Caco-2 (cell line): ENCODE measurements around the gene SPRTN. TPM values are rescaled to one million over a fixed set of nuclear protein-coding genes. Genes with fewer than 3 reads are reported as not detected.
"Not testable (repeated sequence)": the region's sequence is repeated elsewhere in the genome, so short reads cannot be mapped to it uniquely, and the experiment has no call there.

Experiments used
- BruUV-seq: library from RNA; stranded (reverse); fragments of 400-500 nt; replicated peaks from 2 replicates; lab custom pipeline; 2021; lab: Mats Ljungman, UMichigan
- CTCF ChIA-PET: fragments of 300-600 bp; sonication (Branson Sonifier 250); formaldehyde crosslinking; loops from one replicate; lab custom pipeline; 2022; ENCODE audit warnings: antibody characterized with exemption; lab: Charles Lee
- POLR2A ChIA-PET: fragments of 300-600 bp; sonication (Branson Sonifier 250); formaldehyde crosslinking; loops from one replicate; lab custom pipeline; 2022; ENCODE audit warnings: antibody characterized with exemption; lab: Charles Lee
- DNase-seq, 2 experiments: peaks; one replicate each; pipeline versions ENCODE4 v3.0.0 to v3.0.0-alpha.2; 2020 to 2022
- H3K27me3 ChIP-seq: replicated peaks from 2 replicates; pipeline ENCODE4 v1.6.0; 2011; ENCODE audit warnings: low read length; ENCODE audit not compliant: control insufficient read depth, insufficient read depth
- H3K36me3 ChIP-seq: 2 replicates; pipeline ENCODE4 v1.5.1; 2011; ENCODE audit warnings: low read length; ENCODE audit not compliant: control insufficient read depth, insufficient read depth
- H3K4me1 ChIP-seq: fragments of 250-450 bp; sonication (Bioruptor Pico); 2 replicates; pipeline ENCODE4 v1.5.1; 2020; ENCODE audit warnings: mild to moderate bottlenecking
- H3K4me3 ChIP-seq: 2 replicates; pipeline ENCODE4 v1.5.1; 2011; ENCODE audit warnings: low read depth, mild to moderate bottlenecking, control low read depth, low read length
- H3K9me3 ChIP-seq: fragments of 250-450 bp; sonication (Bioruptor Pico); 2 replicates; pipeline ENCODE4 v1.5.1; 2020; ENCODE audit warnings: mild to moderate bottlenecking, moderate library complexity
- H3K27ac Mint-ChIP-seq: one replicate; pipeline ENCODE4 v1.8.0; 2022; ENCODE audit warnings: mixed read lengths; ENCODE audit not compliant: unreplicated experiment
- H3K27me3 Mint-ChIP-seq: one replicate; pipeline ENCODE4 v1.8.0; 2022; ENCODE audit warnings: mixed read lengths; ENCODE audit not compliant: insufficient read depth, unreplicated experiment
- H3K36me3 Mint-ChIP-seq: one replicate; pipeline ENCODE4 v1.8.0; 2022; ENCODE audit warnings: mild to moderate bottlenecking, mixed read lengths; ENCODE audit not compliant: insufficient read depth, unreplicated experiment
- H3K4me1 Mint-ChIP-seq: one replicate; pipeline ENCODE4 v1.8.0; 2022; ENCODE audit warnings: low read depth, mixed read lengths; ENCODE audit not compliant: unreplicated experiment
- H3K4me3 Mint-ChIP-seq: one replicate; pipeline ENCODE4 v1.8.0; 2022; ENCODE audit warnings: mild to moderate bottlenecking, moderate library complexity, mixed read lengths; ENCODE audit not compliant: unreplicated experiment
- H3K9me3 Mint-ChIP-seq: one replicate; pipeline ENCODE4 v1.8.0; 2022; ENCODE audit warnings: mixed read lengths; ENCODE audit not compliant: unreplicated experiment
- intact Hi-C: fragments of 100-400 bp; cut with micrococcal nuclease; formaldehyde crosslinking; loops from one replicate; pipeline ENCODE4 v1.10.0; 2022; ENCODE audit not compliant: unreplicated experiment
- total RNA-seq: library from RNA; stranded (reverse); gene quantifications from 2 replicates; pipeline ENCODE4 v1.2.3, GENCODE V29; 2022
- TF ChIP-seq, protein P1 (sequence below), 2 experiments: fragments of 200-600 bp in 1 of 2; IDR thresholded peaks; 1 replicate in 1 of 2; 2 replicates in 1 of 2; pipeline versions ENCODE4 v1.5.1 to v1.8.0; 2011 to 2022; ENCODE audit warnings: antibody characterized with exemption in 1 of 2, control low read depth in 1 of 2, inconsistent platforms in 1 of 2, low read depth in 1 of 2, low read length in 1 of 2, mild to moderate bottlenecking in 1 of 2, moderate library complexity in 1 of 2; ENCODE audit not compliant: insufficient read depth in 1 of 2, severe bottlenecking in 1 of 2, unreplicated experiment in 1 of 2

SPRTN gene
- total RNA-seq, 1 experiment from 2014 or later = 21.3 TPM

DNA sequence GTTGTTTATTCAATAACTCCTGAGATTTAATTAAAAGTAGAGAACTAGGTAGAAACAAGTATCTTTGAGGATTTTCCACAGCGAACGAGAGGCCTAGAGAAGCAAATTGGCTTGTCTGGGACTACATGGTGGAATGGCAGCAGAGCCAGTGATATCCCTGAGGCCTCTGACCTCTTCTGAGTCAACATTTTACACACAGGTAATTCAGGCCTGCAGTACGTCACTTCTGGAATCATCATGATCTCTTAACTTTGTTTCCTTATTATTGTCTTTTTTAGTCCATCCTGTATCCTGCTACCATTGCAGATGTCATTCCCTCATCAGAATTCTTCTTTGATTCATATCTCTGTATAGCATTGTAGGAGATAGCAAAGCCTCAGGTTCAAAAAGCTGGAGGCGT is 9.9 kb downstream of the SPRTN start:
- H3K9me3 ChIP-seq = no peaks in the 10 kb centered on the region
- Mint-ChIP-seq H3K27me3 (no peaks in the 10 kb centered on the region), H3K36me3 (peaks cover 62% of the 10 kb centered on the region), H3K9me3 (no peaks in the 10 kb centered on the region), H3K4me3 (no peak overlapping the region), H3K4me1 (no peaks in the 10 kb centered on the region), H3K27ac (no peak overlapping the region)
- BruUV-seq = no TSS peak
- H3K4me1 ChIP-seq = no peaks in the 10 kb centered on the region
- H3K36me3 ChIP-seq = peaks cover 2% of the 10 kb centered on the region
- TF ChIP-seq, protein P1, sequence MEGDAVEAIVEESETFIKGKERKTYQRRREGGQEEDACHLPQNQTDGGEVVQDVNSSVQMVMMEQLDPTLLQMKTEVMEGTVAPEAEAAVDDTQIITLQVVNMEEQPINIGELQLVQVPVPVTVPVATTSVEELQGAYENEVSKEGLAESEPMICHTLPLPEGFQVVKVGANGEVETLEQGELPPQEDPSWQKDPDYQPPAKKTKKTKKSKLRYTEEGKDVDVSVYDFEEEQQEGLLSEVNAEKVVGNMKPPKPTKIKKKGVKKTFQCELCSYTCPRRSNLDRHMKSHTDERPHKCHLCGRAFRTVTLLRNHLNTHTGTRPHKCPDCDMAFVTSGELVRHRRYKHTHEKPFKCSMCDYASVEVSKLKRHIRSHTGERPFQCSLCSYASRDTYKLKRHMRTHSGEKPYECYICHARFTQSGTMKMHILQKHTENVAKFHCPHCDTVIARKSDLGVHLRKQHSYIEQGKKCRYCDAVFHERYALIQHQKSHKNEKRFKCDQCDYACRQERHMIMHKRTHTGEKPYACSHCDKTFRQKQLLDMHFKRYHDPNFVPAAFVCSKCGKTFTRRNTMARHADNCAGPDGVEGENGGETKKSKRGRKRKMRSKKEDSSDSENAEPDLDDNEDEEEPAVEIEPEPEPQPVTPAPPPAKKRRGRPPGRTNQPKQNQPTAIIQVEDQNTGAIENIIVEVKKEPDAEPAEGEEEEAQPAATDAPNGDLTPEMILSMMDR (IDR thresholded peaks at IDR 0.05; ENCODE audit: insufficient read depth in 1 of 2, low read depth in 1 of 2, low read length in 1 of 2, severe bottlenecking in 1 of 2, unreplicated experiment in 1 of 2) = no peak
- intact Hi-C loops = no loop called here
- CTCF ChIA-PET = interaction anchor here (1.0 kb wide), 1 partner anchor 255 kb away, joined by 7 read pairs; no protein-coding TSS in a partner anchor
- no peaks in the 10 kb centered on the region for H3K27me3 ChIP-seq
- H3K4me3 ChIP-seq = no peak overlapping the region
- POLR2A ChIA-PET = no interaction called here
- DNase-seq = no peak

DNA sequence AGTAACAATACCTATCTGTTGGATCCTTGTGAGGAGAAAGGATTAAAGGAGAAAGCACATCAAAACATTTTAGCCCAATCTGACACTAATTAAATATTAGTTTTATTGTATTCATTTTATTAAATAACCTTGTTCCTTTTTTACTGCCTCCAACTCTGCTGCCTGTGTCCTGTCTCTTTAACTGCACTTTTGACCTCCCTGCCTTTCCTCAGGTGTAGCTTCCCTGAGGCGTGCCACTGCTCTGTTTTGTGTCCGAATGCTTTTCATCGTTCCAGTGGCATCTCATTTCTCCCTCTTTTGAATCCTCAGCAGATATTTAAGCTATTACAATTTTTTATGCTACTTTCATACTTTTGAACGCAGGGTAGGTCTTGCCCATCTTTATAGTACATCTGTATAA is 10.3 kb downstream of the SPRTN start:
- no peak overlapping the region for H3K27ac Mint-ChIP-seq
- H3K9me3 ChIP-seq = no peaks in the 10 kb centered on the region
- no peaks in the 10 kb centered on the region for H3K27me3 Mint-ChIP-seq
- POLR2A ChIA-PET = no interaction called here
- no peak overlapping the region for H3K4me3 Mint-ChIP-seq
- TF ChIP-seq, protein P1 (IDR thresholded peaks at IDR 0.05; ENCODE audit: insufficient read depth in 1 of 2, low read depth in 1 of 2, low read length in 1 of 2, severe bottlenecking in 1 of 2, unreplicated experiment in 1 of 2) = no peak
- CTCF ChIA-PET = no interaction called here
- H3K4me1 ChIP-seq = no peaks in the 10 kb centered on the region
- BruUV-seq = no TSS peak
- no peaks in the 10 kb centered on the region for H3K9me3 Mint-ChIP-seq
- intact Hi-C loops = no loop called here
- peaks cover 60% of the 10 kb centered on the region for H3K36me3 Mint-ChIP-seq
- DNase-seq = no peak
- H3K36me3 ChIP-seq = peaks cover 2% of the 10 kb centered on the region
- H3K27me3 ChIP-seq = no peaks in the 10 kb centered on the region
- no peak overlapping the region for H3K4me3 ChIP-seq
- no peaks in the 10 kb centered on the region for H3K4me1 Mint-ChIP-seq

DNA sequence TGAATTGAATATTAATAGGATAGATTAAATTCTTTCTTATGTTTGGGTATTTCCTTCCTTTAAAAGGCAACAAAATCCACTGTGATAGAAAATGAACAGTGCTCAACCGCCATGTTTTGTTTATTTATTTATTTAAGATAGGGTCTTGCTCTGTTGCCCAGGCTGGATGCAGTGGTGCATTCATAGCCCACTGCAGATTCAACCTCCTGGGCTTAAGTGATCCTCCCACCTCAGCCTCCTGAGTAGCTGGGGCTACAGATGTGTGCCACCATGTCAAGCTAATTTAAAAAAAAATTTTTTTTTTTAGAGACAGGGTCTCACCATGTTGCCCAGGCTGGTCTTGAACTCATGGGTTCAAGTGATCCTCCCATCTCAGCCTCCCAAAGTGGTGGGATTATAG is 10.8 kb downstream of the SPRTN start:
- H3K9me3 ChIP-seq, H3K27me3 Mint-ChIP-seq, H3K27me3 ChIP-seq, intact Hi-C loops, H3K4me3 ChIP-seq, H3K4me1 Mint-ChIP-seq, DNase-seq, POLR2A ChIA-PET, H3K4me1 ChIP-seq, H3K4me3 Mint-ChIP-seq, BruUV-seq, CTCF ChIA-PET, H3K27ac Mint-ChIP-seq, H3K36me3 ChIP-seq, H3K9me3 Mint-ChIP-seq: not testable (repeated sequence)
- H3K36me3 Mint-ChIP-seq = peaks cover 60% of the 10 kb centered on the region

DNA sequence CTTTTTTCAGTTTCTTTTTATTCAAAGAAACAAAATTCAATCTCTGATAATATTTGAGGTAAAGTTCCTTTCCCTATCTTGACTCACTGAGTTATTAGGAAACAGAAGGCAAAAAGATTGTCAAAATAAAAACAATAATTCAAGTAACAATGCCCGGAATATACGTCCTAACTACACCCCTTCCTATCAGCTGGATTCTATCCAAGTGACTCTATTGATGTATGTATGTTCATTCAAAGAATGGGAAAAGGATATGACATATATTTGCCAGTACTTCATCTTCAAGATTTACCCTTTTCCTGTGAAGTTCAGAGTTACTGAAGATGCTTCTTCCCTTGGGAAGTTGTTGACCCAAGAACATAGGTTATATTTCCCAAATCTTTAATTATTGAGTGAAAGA is 13.7 kb downstream of the SPRTN start:
- TF ChIP-seq, protein P1 (IDR thresholded peaks at IDR 0.05; ENCODE audit: insufficient read depth in 1 of 2, low read depth in 1 of 2, low read length in 1 of 2, severe bottlenecking in 1 of 2, unreplicated experiment in 1 of 2) = no peak
- Mint-ChIP-seq H3K4me1 (no peaks in the 10 kb centered on the region), H3K27ac (no peak overlapping the region), H3K9me3 (no peaks in the 10 kb centered on the region), H3K36me3 (peaks cover 55% of the 10 kb centered on the region), H3K4me3 (no peak overlapping the region), H3K27me3 (no peaks in the 10 kb centered on the region)
- CTCF ChIA-PET = no interaction called here
- BruUV-seq = no TSS peak
- Histone ChIP-seq H3K27me3 (no peaks in the 10 kb centered on the region), H3K4me1 (no peaks in the 10 kb centered on the region), H3K9me3 (no peaks in the 10 kb centered on the region), H3K36me3 (peaks cover 2% of the 10 kb centered on the region), H3K4me3 (no peak overlapping the region)
- POLR2A ChIA-PET = no interaction called here
- intact Hi-C loops = no loop called here
- no peak for DNase-seq
